H1 (cell line): ENCODE data around the gene SLX1B. TPM values are rescaled to one million over a fixed set of nuclear protein-coding genes. Genes with fewer than 3 reads are reported as not detected.
"Not testable (repeated sequence)": the region's sequence is repeated elsewhere in the genome, so short reads cannot be mapped to it uniquely, and the experiment has no call there.

Source experiments
- CTCF ChIA-PET: fragments of 300-600 bp; sonication (Branson Sonifier 250); formaldehyde crosslinking; loops from one replicate; lab custom pipeline; 2021; ENCODE audit not compliant: partially characterized antibody; lab: Charles Lee
- POLR2A ChIA-PET: fragments of 300-600 bp; sonication (Branson Sonifier 250); formaldehyde crosslinking; loops from one replicate; lab custom pipeline; 2021; ENCODE audit warnings: inconsistent platforms; ENCODE audit not compliant: partially characterized antibody; lab: Charles Lee
- DNase-seq, 2 experiments: peaks; one replicate each; pipeline versions ENCODE4 v3.0.0 to v3.0.0-alpha.2; 2010 to 2022; ENCODE audit warnings: low spot score in 2 of 2, low read depth in 1 of 2, mixed read lengths in 1 of 2
- FAIRE-seq: peaks from 2 replicates; lab custom pipeline; 2011; peaks lifted over from hg19 to GRCh38; lab: Jason Lieb, UNC
- H2AFZ ChIP-seq: 2 replicates; pipeline ENCODE4 v1.8.1; 2012; ENCODE audit warnings: low read length, inconsistent platforms
- H2AK5ac ChIP-seq: 2 replicates; pipeline ENCODE4 v1.6.1; 2013; ENCODE audit warnings: low read depth, low read length
- H2BK120ac ChIP-seq: replicated peaks from 2 replicates; pipeline ENCODE3; 2013; ENCODE audit warnings: low read depth, low read length, inconsistent platforms
- H2BK12ac ChIP-seq: 2 replicates; pipeline ENCODE4 v1.6.1; 2013; ENCODE audit warnings: low read depth, low read length
- H2BK15ac ChIP-seq: 2 replicates; pipeline ENCODE4 v1.6.1; 2013; ENCODE audit warnings: low read length
- H2BK20ac ChIP-seq: 2 replicates; pipeline ENCODE4 v1.6.1; 2013; ENCODE audit warnings: low read length
- H2BK5ac ChIP-seq: 2 replicates; pipeline ENCODE4 v1.6.1; 2013; ENCODE audit warnings: low read depth, low read length
- H3K14ac ChIP-seq: 2 replicates; pipeline ENCODE4 v1.6.1; 2013; ENCODE audit warnings: inconsistent platforms; ENCODE audit not compliant: insufficient read length
- H3K18ac ChIP-seq: 2 replicates; pipeline ENCODE4 v1.6.1; 2013; ENCODE audit warnings: low read length; ENCODE audit errors: extremely low read depth
- H3K23ac ChIP-seq: 2 replicates; pipeline ENCODE4 v1.6.1; 2013; ENCODE audit warnings: inconsistent platforms; ENCODE audit not compliant: insufficient read length
- H3K23me2 ChIP-seq: 2 replicates; pipeline ENCODE4 v1.6.1; 2013; ENCODE audit warnings: low read depth, low read length
- H3K27ac ChIP-seq: 2 replicates; pipeline ENCODE4 v1.6.1; 2011; ENCODE audit warnings: low read depth, low read length, inconsistent platforms
- H3K27me3 ChIP-seq, 4 experiments: replicated peaks in 1 of 4; 1 replicate in 1 of 4; 2 replicates in 3 of 4; pipeline versions ENCODE4 v1.6.1 to v1.8.1; 2011 to 2013; ENCODE audit warnings: low read length in 3 of 4, mild to moderate bottlenecking in 3 of 4, inconsistent platforms in 2 of 4, mixed read lengths in 2 of 4, moderate library complexity in 1 of 4; ENCODE audit not compliant: control insufficient read depth in 3 of 4, insufficient read depth in 3 of 4; ENCODE audit errors: extremely low read depth in 1 of 4
- H3K36me3 ChIP-seq, 4 experiments: 2 replicates each; pipeline versions ENCODE4 v1.6.1 to v1.8.1; 2011 to 2013; ENCODE audit warnings: mild to moderate bottlenecking in 4 of 4, low read length in 3 of 4, moderate library complexity in 2 of 4, control low read depth in 1 of 4, inconsistent platforms in 1 of 4; ENCODE audit not compliant: insufficient read depth in 4 of 4, control insufficient read depth in 2 of 4
- H3K4ac ChIP-seq: replicated peaks from 2 replicates; pipeline ENCODE3; 2013; ENCODE audit warnings: low read length, low read depth, mixed read lengths, inconsistent platforms; ENCODE audit not compliant: insufficient read length
- H3K4me1 ChIP-seq, 4 experiments: replicated peaks in 1 of 4; 1 replicate in 1 of 4; 2 replicates in 3 of 4; pipeline versions ENCODE4 v1.6.1 to v1.8.1; 2011 to 2013; ENCODE audit warnings: low read length in 3 of 4, inconsistent platforms in 2 of 4, mixed read lengths in 1 of 4; ENCODE audit not compliant: insufficient read depth in 4 of 4, control insufficient read depth in 3 of 4
- H3K4me2 ChIP-seq, 2 experiments: 2 replicates each; pipeline versions ENCODE4 v1.6.1 to v1.8.1; 2011 to 2013; ENCODE audit warnings: low read depth in 2 of 2, low read length in 2 of 2, control low read depth in 1 of 2, inconsistent platforms in 1 of 2, mild to moderate bottlenecking in 1 of 2; ENCODE audit not compliant: insufficient read depth in 1 of 2
- H3K4me3 ChIP-seq, 4 experiments: fragments of 200-600, 300-600 bp in 1 of 4; sonication (generic), shearing (Covaris generic), sonication (Bioruptor Twin) in 1 of 4; 2 replicates each; pipeline versions ENCODE4 v1.5.1 to v1.8.1; 2011 to 2016; ENCODE audit warnings: low read length in 4 of 4, low read depth in 3 of 4, control low read depth in 2 of 4, inconsistent platforms in 2 of 4, mild to moderate bottlenecking in 2 of 4, mixed read lengths in 1 of 4, moderate library complexity in 1 of 4; ENCODE audit not compliant: insufficient read depth in 2 of 4; ENCODE audit errors: extremely low read depth in 1 of 4
- H3K56ac ChIP-seq: replicated peaks from 2 replicates; pipeline ENCODE3; 2013; ENCODE audit warnings: low read depth, mild to moderate bottlenecking, mixed read lengths, low read length, inconsistent platforms; ENCODE audit not compliant: insufficient read length
- H3K79me1 ChIP-seq: 2 replicates; pipeline ENCODE4 v1.6.1; 2013; ENCODE audit warnings: low read depth, low read length, control low read depth
- H3K79me2 ChIP-seq, 2 experiments: 2 replicates each; pipeline versions ENCODE4 v1.6.1 to v1.8.1; 2012 to 2013; ENCODE audit warnings: low read length in 2 of 2, mild to moderate bottlenecking in 2 of 2, inconsistent platforms in 1 of 2; ENCODE audit not compliant: insufficient read depth in 2 of 2, control insufficient read depth in 1 of 2
- H3K9ac ChIP-seq, 4 experiments: replicated peaks in 1 of 4; 1 replicate in 1 of 4; 2 replicates in 3 of 4; pipeline versions ENCODE4 v1.6.1 to v1.8.1; 2011 to 2013; ENCODE audit warnings: low read depth in 3 of 4, low read length in 3 of 4, control low read depth in 2 of 4, mild to moderate bottlenecking in 2 of 4, moderate library complexity in 2 of 4, inconsistent platforms in 1 of 4; ENCODE audit errors: extremely low read depth in 1 of 4
- H3K9me3 ChIP-seq, 2 experiments: 2 replicates each; pipeline versions ENCODE4 v1.6.1 to v1.8.1; 2012 to 2013; ENCODE audit warnings: mild to moderate bottlenecking in 2 of 2, moderate library complexity in 2 of 2, control low read depth in 1 of 2, inconsistent platforms in 1 of 2, low read depth in 1 of 2, low read length in 1 of 2, mixed read lengths in 1 of 2; ENCODE audit not compliant: insufficient read depth in 2 of 2
- H4K20me1 ChIP-seq, 2 experiments: replicated peaks in 1 of 2; 2 replicates each; pipeline versions ENCODE3 to v1.8.1; 2011 to 2013; ENCODE audit warnings: inconsistent platforms in 2 of 2, low read length in 2 of 2, mild to moderate bottlenecking in 1 of 2; ENCODE audit not compliant: insufficient read depth in 2 of 2, control insufficient read depth in 1 of 2
- H4K5ac ChIP-seq: 2 replicates; pipeline ENCODE4 v1.6.1; 2013; ENCODE audit warnings: low read length, low read depth, mixed read lengths, inconsistent platforms; ENCODE audit not compliant: insufficient read length
- H4K8ac ChIP-seq: 2 replicates; pipeline ENCODE4 v1.8.0; 2013; ENCODE audit warnings: mild to moderate bottlenecking, moderate library complexity, low read length, inconsistent platforms; ENCODE audit not compliant: insufficient read depth; ENCODE audit errors: extremely low read depth
- H4K91ac ChIP-seq: replicated peaks from 2 replicates; pipeline ENCODE3; 2013; ENCODE audit warnings: low read length, mixed read lengths, inconsistent platforms; ENCODE audit not compliant: insufficient read length
- WGBS, 2 experiments: shearing (Covaris generic) in 1 of 2; methylation state at CpG; one replicate each; pipeline versions ENCODE4 v1.1.6 to v1.1.7; 2013 to 2015; ENCODE audit warnings: low lambda C conversion rate in 2 of 2, mixed read lengths in 2 of 2, inconsistent platforms in 1 of 2, low coverage in 1 of 2, missing lambda C conversion rate in 1 of 2; ENCODE audit not compliant: insufficient replicate concordance in 2 of 2, insufficient coverage in 1 of 2, insufficient read length in 1 of 2; ENCODE audit errors: extremely low coverage in 1 of 2, missing lambda C conversion rate in 1 of 2; 5-methylcytosine and 5-hydroxymethylcytosine counted together
- polyA plus RNA-seq, 7 experiments: library from polyadenylated mRNA; depleted of rRNA in 3 of 7; stranded (reverse) in 5 of 7; unstranded in 2 of 7; fragments of >200 nt in 5 of 7; fragments of 200-250 nt in 2 of 7; gene quantifications; 1 replicate in 5 of 7; 2 replicates in 1 of 7; 4 replicates in 1 of 7; pipeline versions ENCODE4 v1.2.1 to v1.2.3, GENCODE V29; 2011 to 2013; ENCODE audit warnings: missing spikeins in 2 of 7, mixed read lengths in 2 of 7
- total RNA-seq: library from RNA; stranded (reverse); fragmentation: NEBNext Ultra II Directional; extraction: Animal tissue kit (Norgen Biotek cat#: 25700); gene quantifications from 2 replicates; pipeline ENCODE4 v1.2.1, GENCODE V29; 2021

Gene SLX1B
- total and polyA plus RNA-seq, 2 of the 8 experiments (the other 6 are each of a cell fraction or from before 2014, with no cell fraction given), result 47.9 to 101 TPM

- H2AK5ac ChIP-seq, FAIRE-seq, H2BK12ac ChIP-seq, H4K8ac ChIP-seq, H2AFZ ChIP-seq, H2BK5ac ChIP-seq, H4K20me1 ChIP-seq, H4K5ac ChIP-seq, H3K23ac ChIP-seq, H3K4ac ChIP-seq, DNase-seq, H3K27me3 ChIP-seq, H2BK20ac ChIP-seq, H3K9ac ChIP-seq, H4K91ac ChIP-seq, POLR2A ChIA-PET, H3K36me3 ChIP-seq, H3K27ac ChIP-seq, H3K23me2 ChIP-seq, H2BK15ac ChIP-seq, H3K4me2 ChIP-seq, H2BK120ac ChIP-seq, CTCF ChIA-PET, H3K4me3 ChIP-seq, H3K9me3 ChIP-seq, H3K18ac ChIP-seq, H3K4me1 ChIP-seq, H3K79me2 ChIP-seq, H3K56ac ChIP-seq, H3K79me1 ChIP-seq, H3K14ac ChIP-seq: not testable (repeated sequence)
- no CpG with 5 or more reads among the region's 29 CpGs for WGBS, 2 experiments
Observed at GRCh38 chr16:29454828-29455227, 495 bp downstream of the SLX1B start.

- H3K79me2 ChIP-seq, POLR2A ChIA-PET, H3K18ac ChIP-seq, H4K20me1 ChIP-seq, H2AFZ ChIP-seq, H3K14ac ChIP-seq, DNase-seq, H3K9ac ChIP-seq, H2BK120ac ChIP-seq, H3K27me3 ChIP-seq, H3K4me1 ChIP-seq, H3K4me2 ChIP-seq, H3K36me3 ChIP-seq, H3K4ac ChIP-seq, H4K91ac ChIP-seq, H2AK5ac ChIP-seq, H4K8ac ChIP-seq, H3K27ac ChIP-seq, H3K23me2 ChIP-seq, H2BK15ac ChIP-seq, H2BK12ac ChIP-seq, H3K9me3 ChIP-seq, H2BK20ac ChIP-seq, H3K56ac ChIP-seq, FAIRE-seq, H2BK5ac ChIP-seq, H3K79me1 ChIP-seq, H3K4me3 ChIP-seq, CTCF ChIA-PET, H4K5ac ChIP-seq, H3K23ac ChIP-seq: not testable (repeated sequence)
- WGBS, 2 experiments, result 93% methylated on average over 1 of the region's 2 CpGs; no CpG with 5 or more reads in 1 of the 2 experiments
Observed at GRCh38 chr16:29457660-29458059, 3.3 kb downstream of the SLX1B start.
